Left ventricle myocardium inferior (tissue), 1 donor: Measurements from ENCODE around the gene ACACA. TPM values are rescaled to one million over a fixed set of nuclear protein-coding genes. Genes with fewer than 3 reads are reported as not detected.

Source experiments
- DNase-seq: peaks from one replicate; pipeline ENCODE4 v3.0.0-alpha.2; 2020
- H3K27ac ChIP-seq: fragments of 200-600 bp; replicated peaks from 2 replicates; pipeline ENCODE4 v1.8.0; 2021
- H3K27me3 ChIP-seq: fragments of 200-600 bp; 2 replicates; pipeline ENCODE4 v1.8.0; 2021; ENCODE audit warnings: low read depth
- H3K36me3 ChIP-seq: fragments of 200-600 bp; 2 replicates; pipeline ENCODE4 v1.8.0; 2021
- H3K4me1 ChIP-seq: fragments of 200-600 bp; 2 replicates; pipeline ENCODE4 v1.8.0; 2021
- H3K4me3 ChIP-seq: fragments of 200-600 bp; 2 replicates; pipeline ENCODE4 v1.8.0; 2021; ENCODE audit warnings: mild to moderate bottlenecking, moderate library complexity
- H3K9me3 ChIP-seq: fragments of 200-600 bp; replicated peaks from 2 replicates; pipeline ENCODE4 v1.8.0; 2021
- CTCF ChIP-seq: fragments of 200-600 bp; IDR thresholded peaks from 2 replicates; pipeline ENCODE4 v1.8.0; 2021; ENCODE audit warnings: antibody characterized with exemption, mild to moderate bottlenecking, borderline replicate concordance
- intact Hi-C: fragments of 100-400 bp; cut with micrococcal nuclease; formaldehyde crosslinking; loops from one replicate; pipeline ENCODE4 v1.11.0; 2022
- total RNA-seq: library from RNA; stranded (reverse); fragmentation: NEBNext Ultra II Directional; extraction: Animal tissue kit (Norgen Biotek cat#: 25700); gene quantifications from one replicate; pipeline ENCODE4 v1.2.1, GENCODE V29; 2021
- donor health status: DM: no; HTN: yes; CAD: no; lungs with severe emphysema.

Gene ACACA
- total RNA-seq, 1 donor from 2014 or later, result 16.2 TPM

GRCh38 chr17:37066322-37067255 lies 340.0 kb downstream of the ACACA start:
- intact Hi-C loops, result no loop called here
- no peaks in the 10 kb centered on the region for H3K4me1 ChIP-seq
- H3K9me3 ChIP-seq, result peaks cover 7% of the 10 kb centered on the region
- no peaks in the 10 kb centered on the region for H3K36me3 ChIP-seq
- peaks cover 73% of the 10 kb centered on the region for H3K27me3 ChIP-seq
- no peak overlapping the region for H3K27ac ChIP-seq
- no peak for TF ChIP-seq CTCF
- DNase-seq, result no peak
- H3K4me3 ChIP-seq, result no peak overlapping the region

- intact Hi-C loops, result no loop called here
- H3K4me3 ChIP-seq, result no peak overlapping the region
- DNase-seq, result no peak
- H3K9me3 ChIP-seq, result peaks cover 7% of the 10 kb centered on the region
- H3K36me3 ChIP-seq, result no peaks in the 10 kb centered on the region
- no peak for TF ChIP-seq CTCF
- no peaks in the 10 kb centered on the region for H3K4me1 ChIP-seq
- H3K27ac ChIP-seq, result no peak overlapping the region
- peaks cover 73% of the 10 kb centered on the region for H3K27me3 ChIP-seq
Measured at GRCh38 chr17:37065486-37066321, 340.9 kb downstream of the ACACA start.

- no peak for TF ChIP-seq CTCF
- DNase-seq, result no peak
- Histone ChIP-seq H3K9me3 (peaks cover 7% of the 10 kb centered on the region), H3K27ac (no peak overlapping the region), H3K4me3 (no peak overlapping the region), H3K4me1 (no peaks in the 10 kb centered on the region), H3K27me3 (peaks cover 73% of the 10 kb centered on the region), H3K36me3 (no peaks in the 10 kb centered on the region)
- intact Hi-C loops, result no loop called here
Measured at GRCh38 chr17:37064956-37065355, 341.7 kb downstream of the ACACA start.

GRCh38 chr17:37064206-37064605 lies 342.4 kb downstream of the ACACA start:
- Histone ChIP-seq H3K9me3 (peaks cover 3% of the 10 kb centered on the region), H3K27me3 (peaks cover 65% of the 10 kb centered on the region), H3K4me1 (no peaks in the 10 kb centered on the region), H3K36me3 (no peaks in the 10 kb centered on the region), H3K27ac (no peak overlapping the region), H3K4me3 (no peak overlapping the region)
- no peak for TF ChIP-seq CTCF
- intact Hi-C loops, result no loop called here
- no peak for DNase-seq

- intact Hi-C loops, result no loop called here
- no peak for DNase-seq
- no peak overlapping the region for H3K27ac ChIP-seq
- H3K9me3 ChIP-seq, result no peaks in the 10 kb centered on the region
- no peaks in the 10 kb centered on the region for H3K4me1 ChIP-seq
- peaks cover 7% of the 10 kb centered on the region for H3K36me3 ChIP-seq
- peaks cover 44% of the 10 kb centered on the region for H3K27me3 ChIP-seq
- H3K4me3 ChIP-seq, result no peak overlapping the region
- no peak for TF ChIP-seq CTCF
Measured at GRCh38 chr17:37062021-37062420, 344.6 kb downstream of the ACACA start.
